Activated T-helper 9 cell treated with anti-CD3 and anti-CD28 coated beads, Interleukin-2, amount 50 U/mL, for 16 hours (primary cell): ENCODE data around the gene IL5RA.

Source experiments
- DNase-seq: peaks from one replicate; pipeline ENCODE4 v3.0.0-alpha.2; 2020; ENCODE audit warnings: low read depth

Gene IL5RA

DNA sequence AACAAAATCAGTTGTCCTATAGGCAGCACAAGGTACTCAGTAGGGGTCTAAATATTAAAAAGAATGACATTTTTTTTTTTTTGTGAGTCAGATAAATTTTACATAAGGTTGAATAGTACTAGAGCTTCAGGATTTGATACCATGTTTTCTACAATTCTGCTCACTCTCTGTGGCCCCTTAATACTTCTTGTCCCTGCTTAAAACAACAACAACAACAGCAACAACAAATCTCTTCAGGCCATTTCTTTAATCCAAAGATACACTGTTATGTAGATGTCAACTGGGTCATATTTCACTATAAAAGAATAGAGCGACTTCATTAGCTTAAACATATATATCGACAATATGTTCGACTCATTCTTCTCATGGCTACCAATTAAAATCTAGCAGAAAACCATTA is 3.0 kb downstream of the IL5RA start:
- DNase-seq, result no peak

DNA sequence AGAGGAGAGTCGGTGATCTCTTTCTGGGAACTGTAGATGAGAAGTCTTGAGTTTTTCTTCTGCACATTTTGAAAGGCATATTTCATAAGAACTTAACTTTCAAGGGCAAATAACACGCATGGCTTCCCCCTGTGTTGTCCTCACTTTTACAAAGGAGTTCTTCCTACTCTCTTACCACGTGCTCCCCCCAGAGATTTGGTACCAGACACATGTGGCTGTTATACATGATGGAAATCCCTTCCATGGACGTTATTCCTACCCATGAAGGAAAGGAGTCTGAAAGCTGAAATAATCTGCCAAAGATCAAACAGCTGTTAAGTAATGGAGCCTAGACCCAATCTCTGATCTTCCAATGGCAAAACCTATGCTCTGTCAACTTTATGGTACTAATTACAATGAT is 4.4 kb downstream of the IL5RA start:
- no peak for DNase-seq

DNA sequence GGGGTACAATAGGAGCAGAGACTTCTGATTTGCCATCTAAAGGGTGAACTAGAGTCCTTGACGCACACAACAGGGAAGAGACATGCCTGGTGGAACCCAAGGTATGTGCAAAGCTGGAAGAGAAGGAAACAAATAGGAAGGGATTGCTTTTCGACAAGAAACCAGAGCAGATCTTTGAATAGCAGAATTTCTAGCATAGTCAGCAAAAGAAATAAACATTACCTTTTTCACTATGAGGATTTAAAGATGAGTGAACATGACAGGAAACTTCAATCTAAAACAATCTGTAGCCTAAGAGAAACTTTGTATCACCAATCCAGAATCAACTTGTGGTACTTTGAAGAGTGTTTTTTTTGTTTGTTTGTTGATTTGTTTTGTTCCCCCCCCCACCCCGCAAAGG is 4.9 kb downstream of the IL5RA start:
- DNase-seq, result no peak

DNA sequence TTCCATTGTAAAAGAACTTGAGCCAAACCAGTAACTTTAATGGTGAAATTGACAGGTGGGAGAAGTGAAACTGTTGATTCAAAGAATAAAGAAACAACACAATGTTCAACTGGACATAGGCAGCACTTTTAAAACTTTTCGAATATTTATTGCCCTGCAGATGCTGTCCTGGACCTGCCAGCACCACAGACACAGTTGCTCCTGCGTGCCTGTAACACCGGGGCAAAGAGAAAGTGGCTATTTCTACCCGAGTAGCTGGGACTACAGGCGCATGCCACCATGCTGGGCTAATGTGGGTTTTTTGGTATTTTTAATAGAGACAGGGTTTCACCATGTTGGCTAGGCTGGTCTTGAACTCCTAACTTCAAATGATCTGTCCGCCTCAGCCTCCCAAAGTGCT is 7.4 kb downstream of the IL5RA start:
- no peak for DNase-seq

DNA sequence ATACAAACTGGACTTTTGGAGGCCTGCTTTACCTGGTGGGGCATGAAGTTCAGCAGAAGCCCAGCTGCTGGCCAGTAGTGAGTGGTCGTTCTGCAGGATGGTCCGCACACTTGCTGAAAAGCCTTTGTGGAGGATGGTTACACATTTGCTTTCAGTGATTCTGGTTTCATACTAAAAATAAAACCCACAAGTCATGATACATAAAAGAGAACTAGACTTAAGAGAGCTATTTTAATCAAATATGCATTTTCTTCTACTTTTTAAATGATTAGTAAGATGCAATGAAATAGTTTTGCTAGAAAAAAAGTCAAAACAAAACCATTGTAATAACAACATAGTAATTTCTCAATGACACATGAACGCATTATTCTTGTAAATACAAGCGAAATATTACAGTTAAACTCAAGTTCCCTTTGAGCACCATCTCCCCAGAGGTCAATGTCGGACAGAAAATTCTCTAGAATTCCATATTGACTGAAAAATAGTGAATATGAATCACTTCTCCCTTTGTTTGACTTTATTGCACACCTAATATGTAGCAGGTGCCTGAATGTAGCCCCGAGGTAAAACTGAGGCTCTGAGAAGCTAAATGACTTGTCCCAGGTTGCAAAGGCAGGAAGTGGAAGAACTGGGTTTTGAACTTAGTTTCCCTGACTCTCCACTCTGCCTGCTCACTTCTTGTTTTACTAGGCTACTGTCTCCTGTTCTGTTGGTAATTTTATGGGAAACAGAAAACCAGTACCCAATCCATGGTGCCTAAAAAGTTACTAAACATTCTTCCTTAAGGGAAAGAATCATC is 8.3 kb downstream of the IL5RA start:
- no peak for DNase-seq

DNA sequence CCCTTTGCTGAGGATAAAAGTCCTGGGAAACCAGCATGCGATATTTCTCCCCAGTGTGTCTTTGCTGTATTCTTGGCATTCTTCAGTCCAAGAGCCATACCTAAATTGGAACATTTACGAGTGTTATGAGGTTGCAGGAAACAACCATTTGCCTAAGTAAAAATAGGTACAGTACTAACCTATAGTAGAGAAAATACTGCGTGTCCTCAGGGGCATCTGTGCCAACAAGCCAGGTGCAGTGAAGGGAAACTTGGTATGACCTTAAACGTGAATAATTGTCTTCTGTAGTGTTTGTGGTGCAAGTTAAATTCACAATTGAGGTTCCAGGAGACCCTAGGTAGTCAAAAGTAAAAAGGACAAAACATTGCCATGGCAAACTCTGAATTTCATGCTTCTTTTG is 12.2 kb downstream of the IL5RA start:
- DNase-seq, result no peak

DNA sequence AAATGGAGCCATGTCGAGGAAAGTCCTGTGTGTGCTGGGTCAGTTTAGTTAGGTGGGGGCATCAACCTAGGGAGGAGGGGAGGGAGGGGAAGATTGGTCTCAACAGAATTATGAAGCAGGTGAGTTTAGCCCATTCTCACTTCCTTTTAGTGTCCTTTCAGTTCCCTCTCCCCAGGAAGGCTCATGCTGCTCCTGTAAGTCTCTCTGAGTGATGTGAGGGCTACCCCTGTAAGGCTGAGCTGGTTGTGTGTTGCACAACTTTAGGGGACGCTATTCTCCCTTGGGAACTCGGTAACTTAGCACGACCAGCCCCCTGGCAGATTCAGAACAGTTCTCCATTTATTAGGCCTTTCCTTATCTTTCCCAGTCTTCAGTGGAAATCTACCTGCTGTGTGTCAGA is 21.2 kb downstream of the IL5RA start:
- no peak for DNase-seq

DNA sequence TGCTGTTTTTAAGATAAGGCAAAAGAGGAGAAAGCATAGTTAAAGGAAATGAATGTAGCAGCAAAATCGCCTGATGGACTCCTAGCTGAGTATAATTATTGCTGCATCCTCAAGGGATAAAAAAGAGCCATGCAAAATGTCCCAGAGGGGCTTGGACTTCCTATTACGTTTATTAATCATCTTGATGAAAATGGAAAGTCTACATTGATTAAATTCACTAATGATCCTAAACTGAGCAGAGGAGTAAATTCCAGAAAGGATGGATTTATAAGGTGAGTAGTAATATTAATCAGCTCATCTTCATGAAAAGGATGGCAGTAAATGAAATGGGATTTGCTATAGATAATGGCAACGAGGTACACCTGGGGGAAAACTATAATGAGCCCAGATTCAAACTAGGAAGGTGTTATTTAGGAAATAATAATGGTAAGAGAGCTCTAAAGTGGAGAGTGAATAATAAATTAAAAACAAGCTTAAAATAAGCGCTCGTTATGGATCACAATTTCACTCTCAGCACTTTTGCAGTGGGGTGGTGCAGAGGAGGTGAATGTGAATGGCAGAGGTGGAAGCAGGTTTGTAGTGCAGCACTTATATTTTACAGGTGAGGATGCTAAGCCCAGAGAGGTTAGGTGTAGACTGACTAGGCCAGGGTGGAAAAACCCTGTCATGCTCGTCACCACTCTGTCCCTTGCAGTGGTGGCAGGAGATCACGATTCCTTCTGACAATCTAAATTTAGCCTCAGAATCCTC is 22.3 kb downstream of the IL5RA start:
- no peak for DNase-seq

DNA sequence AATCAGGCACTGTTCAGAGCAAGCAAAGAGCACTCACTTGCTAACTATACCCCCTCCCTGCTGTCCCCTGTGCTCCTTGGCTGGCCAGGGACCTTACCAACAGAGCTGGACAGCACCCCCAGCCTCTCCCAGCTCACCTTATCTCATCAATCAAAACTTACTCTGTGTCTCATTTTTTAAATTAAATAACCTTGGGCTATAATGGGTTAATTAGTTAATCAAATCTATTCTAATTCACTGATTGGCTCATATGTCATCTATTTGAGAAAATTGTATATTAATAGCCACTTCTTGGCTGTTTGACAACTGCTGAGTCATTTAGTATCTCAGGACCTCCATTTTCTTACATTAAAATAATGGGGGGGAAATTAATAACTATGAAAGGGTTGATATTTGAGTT is 22.9 kb downstream of the IL5RA start:
- no peak for DNase-seq

DNA sequence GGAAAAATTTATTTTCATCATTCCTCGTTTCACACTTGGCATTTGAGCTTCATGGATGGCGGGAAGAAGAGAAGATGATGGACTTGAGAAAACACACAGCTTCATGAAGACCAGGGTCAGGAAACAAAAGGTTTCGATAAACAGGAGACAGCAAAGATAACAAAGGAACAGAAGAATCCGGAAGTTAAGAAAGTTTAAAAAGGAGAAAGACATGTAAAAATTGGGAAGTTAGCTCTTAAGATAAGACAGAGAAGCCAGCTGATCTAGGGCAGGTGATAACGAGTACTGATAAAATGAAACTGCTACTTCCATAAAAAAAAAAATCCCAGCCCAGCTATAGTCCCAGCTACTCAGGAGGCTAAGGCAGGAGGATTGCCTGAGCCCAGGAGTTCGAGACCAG is 23.9 kb downstream of the IL5RA start:
- DNase-seq, result no peak

DNA sequence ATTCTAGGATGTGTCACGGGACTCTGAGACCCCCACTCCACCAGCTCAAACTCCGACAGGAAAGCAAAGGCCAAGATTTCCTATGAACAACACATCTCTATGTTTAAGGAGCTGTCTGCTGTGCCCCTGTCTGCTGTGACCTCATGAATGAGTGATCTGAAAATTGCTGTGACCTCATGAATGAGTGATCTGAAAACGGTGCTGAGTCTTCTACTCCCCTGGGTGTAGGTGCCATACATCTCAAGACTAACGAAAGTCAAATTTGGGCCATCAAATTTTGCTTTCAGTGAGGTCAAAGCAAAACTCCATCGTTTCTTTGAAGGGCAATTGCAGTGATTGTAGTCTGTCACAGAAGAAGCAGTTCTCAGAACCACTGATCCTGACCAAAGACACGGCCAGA is 24.4 kb downstream of the IL5RA start:
- DNase-seq, result no peak

DNA sequence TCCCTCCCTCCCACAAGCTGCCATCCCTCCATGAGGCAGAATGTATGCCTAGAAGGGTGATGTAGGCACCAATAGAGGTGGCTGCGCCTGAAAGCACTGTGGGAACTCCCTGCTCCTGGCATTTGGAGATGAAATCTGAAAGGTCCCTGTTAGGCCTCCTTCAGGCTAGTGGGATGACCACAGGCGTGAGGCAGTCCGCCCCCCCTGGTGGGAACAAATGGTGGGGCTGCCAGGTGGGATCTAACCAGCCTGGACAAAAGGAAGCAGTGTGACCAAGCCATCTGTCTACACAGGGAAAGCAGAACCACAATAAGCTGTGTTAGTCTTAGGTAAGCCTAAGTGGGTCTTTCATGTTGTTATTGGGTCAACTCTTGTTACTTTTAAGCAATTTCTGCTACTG is 25.3 kb downstream of the IL5RA start:
- DNase-seq, result no peak

DNA sequence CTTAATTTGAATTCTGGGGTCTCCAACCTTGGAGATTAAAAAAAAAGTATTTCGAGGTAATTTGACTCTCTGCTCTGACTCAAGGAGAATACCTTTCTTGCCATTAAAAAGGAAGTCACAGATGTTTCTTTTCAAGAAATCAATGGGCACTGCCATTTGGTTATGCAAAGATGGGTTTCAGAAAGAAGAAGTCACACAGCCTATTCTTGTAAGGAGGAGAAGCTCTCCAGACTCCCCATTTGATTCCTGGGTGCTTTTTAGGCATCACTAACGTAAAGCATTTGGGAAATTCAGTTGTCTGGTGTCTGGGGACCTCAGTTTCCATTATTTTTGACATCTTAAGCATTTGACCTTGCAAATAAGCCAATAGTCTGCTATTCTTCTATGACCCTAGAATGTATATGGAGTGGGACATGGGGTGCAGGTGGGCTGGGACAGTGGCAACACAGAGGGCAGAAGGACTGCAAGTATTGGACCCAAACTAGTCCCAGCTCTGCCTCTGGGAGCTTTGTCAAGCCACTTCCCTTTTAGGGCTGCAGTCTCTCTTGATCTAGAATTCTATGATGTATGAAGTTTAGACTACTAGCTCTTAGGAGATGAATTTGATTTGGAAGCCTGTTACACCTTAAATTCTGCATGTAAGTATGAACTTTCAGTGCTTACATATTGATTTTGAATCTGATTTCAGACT is 27.8 kb downstream of the IL5RA start:
- no peak for DNase-seq

DNA sequence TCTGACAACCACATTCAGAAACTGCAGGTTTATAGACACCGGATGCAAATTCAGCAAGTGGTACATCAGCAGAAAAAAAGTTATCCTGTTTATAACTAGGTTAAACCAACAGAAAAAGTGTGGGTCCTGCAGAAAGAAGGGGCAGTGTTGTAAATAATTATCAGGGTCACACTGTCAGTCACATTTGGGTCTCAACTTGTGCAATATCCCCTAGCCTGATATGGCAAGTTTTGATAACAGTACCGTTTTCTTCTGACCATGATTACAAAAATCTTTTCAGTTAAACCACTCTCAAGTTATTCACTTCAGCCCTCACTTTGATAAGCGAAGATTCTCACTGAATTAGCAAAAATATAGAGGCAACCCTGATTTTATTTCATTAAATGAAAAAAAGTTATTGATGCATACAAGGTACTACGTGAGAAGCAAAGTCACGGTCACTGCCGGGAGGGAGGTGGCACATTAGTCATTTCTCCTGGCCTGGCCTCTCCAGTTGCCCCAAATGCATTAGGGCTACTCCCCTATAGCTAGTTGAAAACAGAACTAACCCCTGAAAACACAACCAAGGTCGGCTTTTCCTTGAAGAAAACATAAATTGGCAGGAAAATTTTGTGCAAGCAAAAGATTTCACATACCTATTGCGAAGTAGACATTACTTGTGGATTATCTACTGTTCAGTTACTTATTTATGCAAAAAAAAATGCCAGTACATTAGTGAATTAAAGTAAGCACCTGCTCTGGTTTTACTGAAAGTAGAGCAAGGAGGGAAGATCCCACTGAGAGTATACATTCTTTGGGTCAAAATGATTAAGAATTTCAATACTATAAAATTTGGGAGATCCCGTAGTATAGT is 28.6 kb downstream of the IL5RA start:
- no peak for DNase-seq

DNA sequence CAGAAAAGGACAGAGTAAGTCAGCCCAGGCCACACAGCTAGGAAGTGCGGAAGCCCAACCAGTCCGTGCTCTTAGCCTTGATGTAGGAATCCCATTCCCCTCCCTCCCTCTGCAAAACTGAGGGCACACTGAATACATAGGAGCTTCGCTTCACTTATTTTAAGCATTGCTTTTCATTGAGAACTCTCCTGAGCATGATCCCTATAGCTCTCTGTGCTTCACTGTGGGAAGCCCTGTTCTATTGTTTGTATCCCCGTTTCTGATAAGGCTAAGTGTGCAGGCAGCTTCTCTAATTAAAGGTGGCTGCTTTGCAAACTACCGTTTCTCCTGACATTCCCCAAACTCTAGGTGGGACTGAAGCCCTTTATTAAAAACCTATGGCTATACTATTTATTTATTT is 29.9 kb downstream of the IL5RA start:
- no peak for DNase-seq

DNA sequence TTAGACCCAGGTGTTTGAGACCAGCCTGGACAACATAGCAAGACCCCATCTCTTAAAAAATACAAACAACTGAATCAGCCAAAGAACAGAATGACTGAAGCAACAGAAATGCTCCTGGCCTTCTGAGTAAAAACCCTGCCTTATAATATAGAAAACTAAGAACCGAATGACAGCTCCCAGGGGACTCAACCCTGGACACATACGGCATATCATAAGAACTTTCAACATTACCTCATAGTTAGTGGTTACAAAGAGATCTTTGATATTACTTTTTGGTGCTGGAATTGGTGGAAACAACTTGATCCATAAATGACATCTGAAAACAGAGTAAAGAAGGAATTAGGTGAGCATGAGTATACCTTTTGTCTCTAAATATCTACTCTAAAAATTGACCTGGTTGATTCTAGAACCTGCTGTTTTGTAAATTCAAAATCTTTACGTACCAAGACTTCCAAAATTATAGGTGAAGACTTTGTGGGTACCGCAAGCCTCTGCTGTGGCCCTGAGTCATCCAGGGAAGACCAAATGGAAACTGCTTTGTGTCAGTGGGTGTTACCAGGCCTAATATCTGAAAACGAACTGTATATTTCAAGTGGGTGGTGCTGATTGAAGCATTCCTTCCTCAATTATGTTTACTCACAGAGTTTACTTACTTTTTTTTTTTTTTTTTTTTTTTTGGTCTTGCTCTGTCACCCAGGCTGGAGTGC is 35.5 kb downstream of the IL5RA start:
- DNase-seq, result no peak

DNA sequence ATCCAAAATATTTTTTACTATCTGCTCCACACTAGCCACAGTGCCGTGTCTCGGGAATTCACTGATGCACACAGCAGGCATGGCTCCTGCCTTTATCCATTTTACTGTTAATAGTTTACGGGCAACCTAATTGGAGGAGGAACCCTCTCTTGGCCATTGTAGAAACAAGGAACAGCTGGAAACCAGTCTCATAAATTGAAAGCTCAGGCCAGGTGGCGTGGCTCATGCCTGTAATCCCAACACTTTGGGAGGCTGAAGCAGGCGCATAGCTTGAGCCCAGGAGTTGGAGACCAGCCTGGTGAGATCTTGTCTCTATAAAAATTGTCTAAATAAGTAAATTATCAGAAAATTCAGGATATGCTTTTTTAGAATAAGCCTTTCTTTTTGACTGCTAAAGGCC is 39.0 kb downstream of the IL5RA start:
- DNase-seq, result no peak

DNA sequence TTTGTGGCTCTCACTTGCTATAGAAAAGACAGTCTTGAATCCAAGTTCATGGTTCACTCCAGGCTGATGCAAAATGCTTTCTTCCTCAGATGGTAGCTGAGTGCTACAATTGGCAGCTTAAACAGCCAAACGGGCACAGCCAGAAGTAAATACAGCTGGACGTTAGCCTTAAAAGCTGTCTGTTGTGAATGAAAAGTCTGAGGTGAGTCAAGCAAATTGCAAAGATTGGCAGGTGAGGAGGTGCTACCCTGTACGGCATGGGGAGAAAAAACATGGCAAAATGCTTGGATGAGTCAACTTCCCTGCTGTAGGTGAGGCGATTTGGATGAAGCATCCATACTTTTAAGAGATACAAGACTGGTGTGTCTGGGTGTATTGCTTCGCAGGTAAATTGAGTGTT is 40.5 kb downstream of the IL5RA start:
- no peak for DNase-seq

DNA sequence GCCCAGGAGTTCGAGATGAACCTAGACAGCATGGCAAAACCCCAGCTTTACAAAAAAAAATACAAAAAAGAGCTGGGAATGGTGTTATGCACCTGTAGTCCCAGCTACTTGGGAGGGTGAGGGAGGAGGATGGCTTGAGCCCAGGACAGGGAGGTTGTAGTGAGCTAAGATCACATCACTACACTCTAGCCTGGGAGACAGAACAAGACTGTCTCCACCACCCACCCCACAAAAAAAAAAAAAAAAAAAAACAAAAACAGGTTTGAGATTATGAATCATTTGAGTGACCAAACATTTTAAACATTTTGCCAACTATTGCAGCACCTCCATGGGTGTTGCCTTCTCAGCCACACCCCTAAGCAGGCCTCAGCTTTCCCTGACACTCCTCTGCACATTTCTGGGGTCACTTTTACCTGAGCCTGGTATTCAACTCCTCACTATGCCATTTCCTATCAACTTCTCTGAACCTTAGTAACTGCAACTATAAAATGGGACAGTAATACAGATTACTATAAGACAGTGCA is 41.8 kb downstream of the IL5RA start:
- DNase-seq, result no peak

DNA sequence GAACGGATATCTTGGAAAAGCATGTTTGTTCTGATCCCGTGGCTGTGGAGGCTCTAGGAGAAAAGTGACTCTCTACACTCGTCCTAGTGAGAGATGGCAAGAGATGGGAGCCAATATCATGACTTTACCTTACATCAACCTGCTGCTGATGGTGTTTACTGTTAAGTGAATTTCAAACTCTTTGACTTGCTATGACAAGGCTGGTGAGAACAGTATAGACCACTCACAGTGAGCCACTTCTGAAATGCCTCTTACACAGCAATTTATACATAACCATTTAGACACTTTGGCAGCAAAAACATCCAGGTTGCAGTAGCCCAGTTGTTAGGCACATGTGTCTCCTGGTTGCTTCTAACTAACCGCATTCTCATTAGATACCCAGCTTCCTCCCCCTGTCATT is 43.3 kb downstream of the IL5RA start:
- no peak for DNase-seq

DNA sequence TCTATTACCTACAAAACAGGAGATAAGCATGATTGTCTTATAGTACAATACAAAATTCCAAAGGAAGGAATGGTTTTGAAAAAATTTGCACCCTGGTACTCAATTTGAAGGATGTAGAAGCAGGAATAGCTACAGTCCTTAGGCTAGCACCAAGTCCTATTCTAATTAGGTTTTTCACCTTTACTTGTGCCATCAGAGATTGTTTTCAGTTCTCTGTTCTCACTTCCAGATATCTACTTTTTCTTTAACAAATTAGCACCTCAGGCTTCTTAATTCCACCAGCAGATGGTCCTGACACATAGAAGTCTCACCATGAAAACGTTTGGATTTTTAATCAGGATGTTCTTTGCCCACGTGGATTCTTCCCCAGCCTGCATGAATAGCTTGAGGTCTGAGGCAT is 43.8 kb downstream of the IL5RA start:
- DNase-seq, result no peak
